AG20443 (cell line): ENCODE data around the gene TPGS1.

Experiments used
- DNase-seq: peaks from one replicate; pipeline ENCODE4 v3.0.0; 2012; ENCODE audit warnings: low spot score, mixed read lengths

TPGS1 gene

GRCh38 chr19:507286-508203 is at the start of gene TPGS1:
Gene TPGS1 (plus strand): TSS chr19:507497. CDS start chr19:507507, 10 bp downstream.
- DNase-seq = peak; percentile 89

DNA sequence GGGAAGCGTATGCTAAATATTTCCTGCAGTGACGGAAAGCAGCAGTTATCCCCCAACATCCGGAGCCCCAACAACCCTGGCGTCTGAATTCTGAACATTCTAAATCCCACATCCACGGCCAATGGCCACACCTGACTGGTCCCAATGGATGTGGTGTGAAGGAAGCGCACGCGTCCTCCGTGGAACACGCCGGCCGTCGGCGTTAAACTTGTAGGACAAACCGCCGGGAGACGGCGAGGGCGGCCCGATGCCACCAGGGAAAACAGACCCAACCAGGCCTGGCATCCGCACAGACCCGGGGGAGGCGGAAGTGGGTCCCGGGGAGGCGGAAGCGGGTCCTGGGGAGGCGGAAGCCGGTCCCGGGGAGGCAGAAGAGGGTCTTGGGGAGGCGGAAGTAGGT is 49.7 kb upstream of the TPGS1 start:
- DNase-seq = no peak

- DNase-seq = no peak
Observed at GRCh38 chr19:458091-459042, 48.9 kb upstream of the TPGS1 start.

- DNase-seq = peak; percentile 67
Observed at GRCh38 chr19:459724-460511, 47.4 kb upstream of the TPGS1 start.

DNA sequence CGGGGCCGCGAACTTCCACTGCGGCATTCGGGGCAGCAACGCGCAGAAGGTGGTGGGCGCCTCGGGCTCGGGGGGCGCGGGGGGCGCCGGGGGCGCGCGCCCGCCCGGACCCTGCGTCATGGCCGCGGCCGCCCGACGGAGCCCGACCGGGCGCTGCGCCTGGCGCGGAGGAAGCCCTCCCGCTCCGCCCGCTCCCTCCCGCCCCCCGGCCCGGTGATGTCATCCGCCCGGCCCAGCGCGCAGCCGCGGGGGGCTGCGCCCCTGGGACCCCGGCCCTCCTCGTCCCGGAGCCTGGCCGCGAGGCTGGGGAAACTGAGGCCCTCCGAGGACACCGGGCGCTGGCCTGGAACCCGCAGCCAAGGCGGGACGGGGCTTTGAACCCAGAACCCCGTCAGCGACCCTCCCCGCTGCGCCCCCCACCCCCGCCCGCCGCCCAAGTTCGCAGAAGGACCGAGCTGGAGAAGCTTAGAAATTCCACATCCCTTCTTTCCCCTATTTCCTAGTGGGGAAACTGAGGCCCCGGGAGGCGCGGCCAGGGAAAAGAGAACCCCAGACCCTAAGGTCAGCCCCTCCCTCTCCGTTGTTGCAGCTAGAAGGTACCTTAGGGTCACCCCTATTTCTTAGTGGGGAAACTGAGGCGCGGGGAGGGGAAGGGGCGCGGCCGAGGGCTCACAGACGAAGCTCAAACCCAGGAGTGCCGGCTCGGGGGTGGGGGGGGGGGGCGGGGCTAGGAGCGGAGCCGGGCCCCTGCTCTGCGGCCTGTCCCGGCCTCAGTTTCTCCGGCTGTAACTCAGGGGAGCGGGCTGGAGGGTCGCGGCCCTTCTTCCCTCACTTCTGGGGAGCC is 46.2 kb upstream of the TPGS1 start, which contains the start of gene SHC2:
TSS of gene SHC2 (minus strand) at position 157 of the 844 bp plus-strand sequence. CDS start at position 120, 37 bp downstream.
- DNase-seq = no peak

GRCh38 chr19:461721-462551 is 45.4 kb upstream of the TPGS1 start:
- DNase-seq = no peak

DNA sequence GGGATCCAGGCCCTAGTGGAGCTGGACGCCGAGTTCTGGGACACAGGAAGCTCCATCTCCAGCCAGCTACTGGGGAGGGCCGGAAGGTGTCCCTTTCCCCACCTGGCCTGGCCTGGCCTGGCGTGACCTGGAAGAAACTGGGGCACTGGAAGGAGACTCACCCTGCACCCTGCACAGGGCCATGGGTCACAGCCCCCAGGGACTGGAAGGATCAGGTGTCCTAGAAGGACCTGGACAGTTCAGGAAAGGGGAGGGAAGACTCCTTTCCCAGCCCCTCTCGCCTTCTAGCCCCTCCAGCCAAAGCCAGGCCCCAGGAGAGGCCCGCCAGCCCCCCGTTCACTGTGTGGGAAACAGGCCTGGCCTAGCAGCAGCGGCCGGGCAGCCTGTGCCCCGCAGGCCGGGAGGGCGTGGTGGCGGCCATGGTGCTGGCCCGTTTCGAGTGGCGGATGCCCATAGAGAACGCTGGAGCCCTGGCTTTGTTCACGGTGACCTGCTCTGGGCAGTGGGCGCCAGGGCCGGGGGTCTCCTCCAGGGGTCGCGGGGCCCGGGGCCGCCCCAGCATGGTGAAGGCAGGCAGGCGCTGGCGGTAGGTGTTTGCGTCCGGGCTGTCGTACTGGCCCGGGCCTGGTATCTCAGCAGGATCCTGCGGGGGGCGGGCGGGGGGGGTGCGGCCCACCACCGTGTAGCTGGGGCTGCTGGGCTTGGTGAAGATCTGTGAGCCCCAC is 43.7 kb upstream of the TPGS1 start:
- no peak for DNase-seq

DNA sequence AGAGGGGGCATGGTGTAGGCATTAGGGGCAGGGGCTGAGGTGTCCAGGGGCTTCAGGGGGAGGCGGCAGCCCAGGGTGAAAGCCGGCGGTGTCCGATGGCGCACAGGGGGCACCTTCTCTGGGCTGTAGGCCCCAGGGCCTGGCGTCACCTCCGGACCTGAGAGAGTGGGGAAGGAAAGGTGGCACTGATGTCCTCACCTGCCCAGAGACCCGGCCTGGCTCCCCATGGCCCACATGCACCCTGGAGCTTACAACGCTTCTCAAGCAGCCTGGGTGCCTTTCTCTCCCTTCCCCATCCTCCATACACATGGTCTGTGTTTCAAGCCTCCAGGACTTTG is 43.1 kb upstream of the TPGS1 start:
- DNase-seq = no peak

GRCh38 chr19:465056-465816 is 42.1 kb upstream of the TPGS1 start:
- DNase-seq = no peak

GRCh38 chr19:467554-467953 is 39.7 kb upstream of the TPGS1 start:
- no peak for DNase-seq

GRCh38 chr19:468587-469256 is 38.6 kb upstream of the TPGS1 start:
- no peak for DNase-seq

DNA sequence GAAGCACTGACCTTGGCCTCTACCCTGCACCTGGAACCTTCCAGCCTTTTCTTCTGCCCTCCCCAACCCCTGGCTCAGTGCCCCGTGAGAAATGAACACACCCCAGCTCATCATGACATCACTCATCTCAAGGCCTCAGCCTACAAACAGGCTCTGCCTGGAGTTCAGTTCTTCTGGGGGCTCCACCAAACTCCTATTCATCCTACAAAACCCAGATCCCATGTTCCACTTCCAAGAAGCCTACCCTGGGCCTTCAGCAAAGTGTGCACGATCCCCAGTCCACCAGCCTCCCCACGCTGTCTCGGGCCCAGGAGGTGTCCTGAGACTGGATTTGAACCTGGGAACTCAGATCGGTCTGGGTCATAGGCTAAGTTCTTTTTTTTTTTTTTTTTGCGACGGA is 37.5 kb upstream of the TPGS1 start:
- no peak for DNase-seq

DNA sequence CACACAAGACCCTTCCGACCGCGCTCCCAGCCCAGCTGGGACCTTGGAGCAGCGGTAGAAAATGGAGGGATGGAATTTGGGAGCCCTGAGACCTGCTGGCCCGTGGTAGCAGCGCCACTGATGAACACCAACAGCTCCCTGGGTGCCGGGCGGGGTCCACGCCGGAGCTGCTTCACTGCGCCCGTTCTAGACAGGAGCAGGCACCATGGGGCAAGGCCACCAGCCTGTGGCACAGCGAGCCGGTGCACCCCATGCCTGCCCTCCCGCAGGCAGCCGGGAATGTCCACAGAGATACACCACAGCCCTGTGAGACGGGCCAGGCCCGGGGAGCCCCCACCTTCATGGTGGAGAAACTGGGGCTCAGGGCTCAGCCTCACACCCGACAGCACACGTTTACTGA is 36.6 kb upstream of the TPGS1 start:
- no peak for DNase-seq

DNA sequence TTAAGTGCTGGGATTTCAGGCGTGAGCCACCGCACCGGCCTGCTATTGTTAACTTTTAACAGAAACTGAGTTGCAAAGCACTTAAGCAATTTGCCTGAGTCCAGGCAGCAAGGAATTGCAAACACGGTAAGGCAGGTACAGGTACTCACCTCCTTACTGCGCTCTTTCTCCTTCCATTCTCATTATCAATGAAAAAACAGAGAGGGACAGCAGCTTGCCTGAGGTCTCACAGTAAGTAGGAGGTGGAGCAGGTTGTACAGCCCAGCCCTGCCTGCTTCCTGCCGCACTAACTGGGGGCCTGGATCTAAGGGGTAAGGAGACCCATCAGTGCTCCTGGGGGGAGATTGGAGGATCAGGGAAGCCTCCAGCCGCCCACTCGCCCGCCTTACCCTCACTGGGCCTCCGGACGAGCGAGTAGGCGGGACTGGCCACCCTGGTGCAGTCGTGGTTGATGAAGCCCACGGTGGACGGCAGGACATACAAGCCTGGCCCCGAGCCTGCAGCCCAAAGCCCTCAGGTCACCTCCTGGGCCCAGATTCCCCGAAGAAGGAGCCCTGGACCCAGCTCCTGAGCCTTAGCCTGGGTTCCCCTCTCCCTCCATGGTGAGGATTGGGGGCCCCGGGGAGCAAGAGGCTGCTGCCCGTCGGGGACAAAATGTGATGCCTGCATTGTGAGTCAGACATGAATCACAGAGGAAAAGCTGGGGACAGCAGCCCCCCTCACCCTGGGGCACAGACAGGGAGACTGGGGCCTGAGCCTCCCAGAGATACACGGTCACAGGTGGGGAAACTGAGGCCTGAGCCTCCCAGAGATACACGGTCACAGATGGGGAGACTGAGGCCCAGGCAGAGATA is 35.1 kb upstream of the TPGS1 start:
- no peak for DNase-seq

DNA sequence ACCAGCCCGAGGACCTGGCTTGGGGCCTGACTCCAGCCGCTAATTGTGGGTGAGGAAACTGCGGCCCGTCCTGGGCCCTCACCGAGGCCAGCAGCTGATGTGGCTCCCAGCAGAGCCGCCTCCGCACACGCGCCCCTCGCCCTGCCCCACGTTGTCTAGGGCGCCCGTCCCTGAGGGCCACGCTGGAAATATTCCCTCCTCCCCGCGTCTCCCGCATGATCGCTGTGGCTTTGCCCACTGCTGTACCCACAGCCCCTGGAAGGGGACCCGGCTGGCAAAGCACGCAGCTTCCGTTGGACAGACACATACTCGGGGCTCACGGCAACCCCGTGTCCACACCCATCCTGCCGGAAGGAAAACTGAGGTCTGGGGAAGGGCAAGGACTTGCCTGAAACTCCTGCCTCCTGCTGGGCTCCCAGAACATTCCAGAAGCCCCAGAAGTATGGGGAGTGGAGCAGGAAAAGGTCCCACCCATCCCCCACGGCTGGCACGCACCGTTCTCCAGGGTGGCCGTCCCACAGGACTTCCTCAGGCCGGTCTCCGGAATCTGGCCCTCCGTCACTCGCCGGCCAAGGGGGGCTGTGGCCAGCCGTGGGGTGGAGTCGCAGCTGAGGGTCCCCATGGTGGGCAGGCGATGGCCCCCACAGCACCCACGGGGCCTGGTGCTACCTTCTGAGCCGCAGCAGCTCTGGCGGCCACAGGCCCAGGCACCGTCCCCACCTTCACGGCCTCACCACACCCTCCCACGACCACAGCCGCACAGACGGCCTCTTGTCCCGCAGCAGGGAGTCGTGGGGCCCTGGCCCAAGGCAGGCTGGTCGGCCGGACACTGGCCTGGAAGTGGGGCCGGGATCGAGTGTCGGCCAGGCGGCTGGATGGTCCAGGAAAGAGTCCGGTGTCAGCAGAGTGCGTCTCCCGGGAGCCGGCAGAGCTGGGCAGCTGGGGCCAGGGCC is 32.9 kb upstream of the TPGS1 start:
- no peak for DNase-seq

GRCh38 chr19:475360-475759 is 31.9 kb upstream of the TPGS1 start:
- no peak for DNase-seq
